GM12878 (cell line): ENCODE data around the gene SEMA7A. TPM values are rescaled to one million over a fixed set of nuclear protein-coding genes. Genes with fewer than 3 reads are reported as not detected.

ENCODE experiments used
- ATAC-seq: fragments of 200-7000 bp; cut with Tn5 transposase; 3 replicates; pipeline ENCODE4 v1.9.1; 2020; ENCODE audit warnings: mild to moderate bottlenecking, moderate library complexity
- BruUV-seq: library from RNA; stranded (reverse); fragments of 400-500 nt; replicated peaks from 2 replicates; lab custom pipeline; 2021; lab: Mats Ljungman, UMichigan
- CTCF ChIA-PET: fragments of 300-600 bp; sonication (Branson Sonifier 250); formaldehyde crosslinking; extraction: SDS; loops from one replicate; lab custom pipeline; 2021; ENCODE audit warnings: inconsistent platforms; lab: Yijun Ruan, JAX
- POLR2A ChIA-PET: fragments of 350-600 bp; formaldehyde crosslinking; extraction: SDS; loops from one replicate; lab custom pipeline; 2021; ENCODE audit warnings: inconsistent platforms; lab: Charles Lee
- RAD21 ChIA-PET: fragments of 300-600 bp; sonication (Branson Sonifier 250); formaldehyde crosslinking; loops from one replicate; lab custom pipeline; 2023; ENCODE audit warnings: antibody characterized with exemption; ENCODE audit not compliant: unreplicated experiment; lab: Charles Lee
- SMC1A ChIA-PET: fragments of 300-600 bp; sonication (Branson Sonifier 250); formaldehyde crosslinking; loops from one replicate; lab custom pipeline; 2023; ENCODE audit not compliant: unreplicated experiment, uncharacterized antibody; lab: Charles Lee
- DNase-seq: peaks from one replicate; pipeline ENCODE4 v3.0.0-alpha.2; 2011; ENCODE audit warnings: low read depth, low spot score
- FAIRE-seq: peaks from 3 replicates; lab custom pipeline; 2011; peaks lifted over from hg19 to GRCh38; lab: Jason Lieb, UNC
- H2AFZ ChIP-seq: 2 replicates; pipeline ENCODE4 v1.6.0; 2011; ENCODE audit warnings: low read depth, low read length, control low read depth; ENCODE audit not compliant: control insufficient read depth
- H3K27ac ChIP-seq: 2 replicates; pipeline ENCODE4 v1.5.1; 2011; ENCODE audit warnings: control low read depth; ENCODE audit not compliant: control insufficient read depth, insufficient read depth
- H3K27me3 ChIP-seq, 2 experiments: replicated peaks in 1 of 2; 2 replicates each; pipeline versions ENCODE4 v1.6.0 to v1.6.1; 2011; ENCODE audit warnings: low read length in 1 of 2; ENCODE audit not compliant: control insufficient read depth in 2 of 2, insufficient read depth in 2 of 2
- H3K36me3 ChIP-seq, 2 experiments: 2 replicates each; pipeline ENCODE4 v1.5.1; 2011; ENCODE audit warnings: low read length in 1 of 2; ENCODE audit not compliant: control insufficient read depth in 2 of 2, insufficient read depth in 2 of 2
- H3K4me1 ChIP-seq: 2 replicates; pipeline ENCODE4 v1.6.1; 2011; ENCODE audit warnings: mild to moderate bottlenecking, low read length, moderate library complexity, mixed read lengths; ENCODE audit not compliant: control insufficient read depth, insufficient read depth
- H3K4me2 ChIP-seq: 2 replicates; pipeline ENCODE4 v1.6.0; 2011; ENCODE audit warnings: control low read depth; ENCODE audit not compliant: control insufficient read depth, insufficient read depth
- H3K4me3 ChIP-seq: fragments of 200-600 bp; sonication (generic); 2 replicates; pipeline ENCODE4 v1.5.1; 2016
- H3K79me2 ChIP-seq: 2 replicates; pipeline ENCODE4 v1.6.0; 2011; ENCODE audit warnings: low read length; ENCODE audit not compliant: control insufficient read depth, insufficient read depth
- H3K9ac ChIP-seq: 2 replicates; pipeline ENCODE4 v1.8.0; 2011; ENCODE audit warnings: low read length, control low read depth, mixed read lengths; ENCODE audit not compliant: control insufficient read depth, insufficient read depth
- H3K9me3 ChIP-seq: replicated peaks from 3 replicates; pipeline ENCODE4 v1.5.1; 2011; ENCODE audit warnings: mild to moderate bottlenecking, low read length; ENCODE audit not compliant: control insufficient read depth, insufficient read depth
- H4K20me1 ChIP-seq: 2 replicates; pipeline ENCODE4 v1.6.0; 2011; ENCODE audit not compliant: control insufficient read depth, insufficient read depth
- ATF7 ChIP-seq: fragments of 450-650 bp; IDR thresholded peaks from 2 replicates; pipeline ENCODE4 v1.6.1; 2016; ENCODE audit warnings: low read depth, mild to moderate bottlenecking
- CBX3 ChIP-seq: fragments of 200-600 bp; sonication (generic); IDR thresholded peaks from 2 replicates; pipeline ENCODE4 v1.6.1; 2016; ENCODE audit warnings: low read depth, borderline replicate concordance
- DPF2 ChIP-seq: fragments of 450-650 bp; IDR thresholded peaks from 2 replicates; pipeline ENCODE4 v1.6.1; 2017; ENCODE audit warnings: mild to moderate bottlenecking
- IKZF1 ChIP-seq: fragments of 450-650 bp; conservative IDR thresholded peaks from 2 replicates; pipeline ENCODE4 v1.6.1; 2017; ENCODE audit warnings: antibody characterized with exemption, mild to moderate bottlenecking
- TCF3 ChIP-seq: IDR thresholded peaks from 2 replicates; pipeline ENCODE4 v1.6.1; 2012; ENCODE audit warnings: low read depth, mild to moderate bottlenecking, low read length, borderline replicate concordance; ENCODE audit not compliant: insufficient read depth
- WGBS: methylation state at CpG from one replicate; pipeline ENCODE4 v1.1.6; 2016; ENCODE audit warnings: low lambda C conversion rate; ENCODE audit not compliant: insufficient replicate concordance, insufficient coverage; ENCODE audit errors: missing lambda C conversion rate; 5-methylcytosine and 5-hydroxymethylcytosine counted together
- in situ Hi-C: fragments of 300-500 bp; cut with MboI; formaldehyde crosslinking; loops from 9 replicates; pipeline ENCODE4 v1.14.3; 2018; ENCODE audit warnings: mixed read lengths
- intact Hi-C: fragments of 100-400 bp; cut with micrococcal nuclease; formaldehyde crosslinking; loops from one replicate; pipeline ENCODE4 v1.14.2; 2022; ENCODE audit not compliant: unreplicated experiment
- polyA plus RNA-seq, 11 experiments: library from polyadenylated mRNA; depleted of rRNA in 4 of 11; unstranded in 6 of 11; stranded (reverse) in 5 of 11; fragments of >200 nt; fragmentation: Nextera tagmentation in 4 of 11; fragmentation: Illumina TruSeq in 1 of 11; extraction: Ambion mirVana in 4 of 11; extraction: Trizol in 1 of 11; gene quantifications; 1 replicate in 1 of 11; 2 replicates in 10 of 11; pipeline versions ENCODE4 v1.2.1 to v1.2.3, GENCODE V29; 2011 to 2016; ENCODE audit warnings: inconsistent platforms in 2 of 11, missing spikeins in 2 of 11, low read depth in 1 of 11
- total RNA-seq, 4 experiments: library from RNA; depleted of rRNA in 3 of 4; stranded (reverse); fragments of >200 nt in 3 of 4; fragmentation: Illumina TruSeq in 1 of 4; extraction: Trizol in 1 of 4; gene quantifications; 2 replicates each; pipeline versions ENCODE4 v1.2.1 to v1.2.3, GENCODE V29; 2013 to 2021
- TF ChIP-seq, protein P1 (sequence below): fragments of 450-650 bp; IDR thresholded peaks from 2 replicates; pipeline ENCODE4 v1.6.1; 2017; ENCODE audit warnings: mild to moderate bottlenecking, low read depth, inconsistent platforms; ENCODE audit not compliant: poor library complexity, severe bottlenecking
- TF ChIP-seq, protein P2 (sequence below): IDR thresholded peaks from 2 replicates; pipeline ENCODE4 v1.6.1; 2012; ENCODE audit warnings: mild to moderate bottlenecking, low read depth, low read length

Gene SEMA7A
- total and polyA plus RNA-seq, 10 of the 15 experiments (the other 5 are each of a cell fraction or from before 2014, with no cell fraction given) = 0.08 to 112 (median 53.5) TPM

DNA sequence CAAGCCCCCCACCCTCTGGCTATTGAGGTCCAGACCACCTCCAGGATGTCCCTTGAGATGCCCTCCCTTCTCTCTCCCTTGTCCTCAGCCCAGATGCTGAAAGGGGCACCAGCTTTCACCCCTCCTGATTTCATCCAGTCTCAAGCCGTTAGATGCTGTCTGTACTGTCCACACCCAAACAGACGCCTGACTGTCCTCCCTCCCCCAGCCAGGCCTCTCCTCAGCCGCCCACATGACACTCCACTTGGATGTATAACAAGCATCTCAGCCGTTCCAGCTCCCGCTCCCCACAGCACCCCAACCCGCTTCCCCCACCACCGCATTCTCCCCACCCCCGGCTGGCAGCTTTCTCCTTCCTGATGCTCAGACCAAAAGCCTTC lies 41.3 kb downstream of the SEMA7A start:
- SMC1A ChIA-PET = interaction anchor here (5.4 to 12.5 kb wide), 2 partner anchors 8 to 12 kb away, joined by 48 to 336 read pairs; no protein-coding TSS in a partner anchor
- intact Hi-C loops (loop anchor here (10.0 kb wide), 1 partner anchor 742 kb away; no protein-coding TSS in a partner anchor), in situ Hi-C loops (no loop called here)
- Histone ChIP-seq H3K4me1 (peaks cover 77% of the 10 kb centered on the region), H3K9ac (peak overlapping the region; percentile 30; the same call in 1 of the 2 replicates), H3K4me3 (no peak overlapping the region), H4K20me1 (no peaks in the 10 kb centered on the region), H3K27me3 (no peaks in the 10 kb centered on the region), H3K9me3 (no peaks in the 10 kb centered on the region), H3K79me2 (peaks cover 35% of the 10 kb centered on the region), H3K27ac (peak overlapping the region; percentile 100), H3K36me3 (no peaks in the 10 kb centered on the region), H2AFZ (no peak overlapping the region), H3K4me2 (peak overlapping the region; percentile 6)
- DNase-seq (no peak), FAIRE-seq (no peak), ATAC-seq (no peak)
- no TSS peak for BruUV-seq
- POLR2A ChIA-PET = interaction anchor here (1.1 to 6.2 kb wide), 5 partner anchors 8 to 222 kb away, joined by 3 to 171 read pairs (median 48); partner anchors contain the start of gene SEMA7A
- 71% methylated on average over 3 of the region's 8 CpGs for WGBS
- RAD21 ChIA-PET = interaction anchor here (4.8 to 20.3 kb wide), 3 partner anchors 8 to 36 kb away, joined by 31 to 496 read pairs (median 145); partner anchors contain the start of gene SEMA7A
- CTCF ChIA-PET = interaction anchor here (15.7 kb wide), 1 partner anchor 9 kb away, joined by 226 read pairs; no protein-coding TSS in a partner anchor
- TF ChIP-seq CBX3 = no peak

DNA sequence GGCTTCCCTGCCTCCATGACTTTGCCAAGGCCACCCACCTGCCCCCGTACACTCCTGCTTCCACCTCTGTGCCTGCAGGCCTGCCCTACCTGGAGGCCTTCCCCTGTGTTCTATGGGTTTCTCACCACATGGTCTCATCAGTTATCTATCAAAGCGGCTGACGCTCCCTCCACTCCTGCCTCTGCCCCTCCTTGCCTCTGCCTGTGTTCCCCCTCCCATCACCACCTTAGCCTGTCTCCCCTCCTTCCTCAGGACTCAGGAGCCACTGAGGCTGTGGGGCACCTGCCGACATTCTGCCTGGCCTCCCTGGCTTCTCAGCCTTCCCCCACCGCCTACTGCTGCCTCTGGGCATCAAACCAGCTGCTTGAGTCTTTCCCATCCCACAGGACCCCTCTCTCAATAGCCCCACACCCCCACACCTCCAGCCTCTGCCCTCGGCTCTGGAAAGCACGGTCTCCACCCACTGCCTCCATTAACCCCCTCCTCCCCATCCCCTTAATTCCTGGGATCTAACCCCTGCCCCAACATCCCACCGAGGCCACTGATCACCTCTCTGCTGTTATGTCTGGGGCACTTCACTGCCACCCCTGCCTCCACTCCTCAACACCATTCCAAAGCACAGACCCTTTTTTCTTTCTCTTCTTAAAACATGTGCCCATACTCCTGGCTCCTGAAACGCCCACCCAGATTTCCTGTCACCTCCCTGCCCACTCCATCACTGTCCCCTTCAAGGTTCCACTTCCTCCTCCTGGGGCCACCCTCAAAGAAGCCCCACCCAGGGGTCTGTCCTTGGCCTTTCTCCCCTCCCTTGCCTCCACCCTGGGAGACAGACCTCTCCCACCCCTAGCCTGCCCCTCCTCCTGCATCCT lies 41.9 kb downstream of the SEMA7A start:
- Histone ChIP-seq H3K4me3 (no peak overlapping the region; the same call in 1 of the 2 replicates), H3K79me2 (peaks cover 31% of the 10 kb centered on the region), H3K9ac (peak overlapping the region; percentile 30; the same call in 1 of the 2 replicates), H4K20me1 (no peaks in the 10 kb centered on the region), H3K9me3 (no peaks in the 10 kb centered on the region), H3K4me2 (peak overlapping the region; percentile 11; the same call in 1 of the 2 replicates), H3K36me3 (no peaks in the 10 kb centered on the region), H3K4me1 (peaks cover 77% of the 10 kb centered on the region), H3K27ac (peak overlapping the region; percentile 100), H3K27me3 (no peaks in the 10 kb centered on the region), H2AFZ (no peak overlapping the region)
- intact Hi-C loops (loop anchor here (10.0 kb wide), 1 partner anchor 743 kb away; no protein-coding TSS in a partner anchor), in situ Hi-C loops (no loop called here)
- SMC1A ChIA-PET = interaction anchor here (1.0 to 21.3 kb wide), 2 partner anchors 11 to 46 kb away, joined by 6 to 544 read pairs; partner anchors contain the start of gene SEMA7A
- POLR2A ChIA-PET = interaction anchor here (4.1 to 6.2 kb wide), 2 partner anchors 12 to 38 kb away, joined by 48 to 86 read pairs; partner anchors contain the start of gene SEMA7A
- FAIRE-seq (no peak), DNase-seq (no peak), ATAC-seq (no peak)
- RAD21 ChIA-PET = interaction anchor here (1.0 to 20.3 kb wide), 4 partner anchors 8 to 37 kb away, joined by 4 to 496 read pairs (median 88); partner anchors contain the start of gene SEMA7A
- BruUV-seq = no TSS peak
- whole genome bisulfite sequencing = 66% methylated on average over 9 of the region's 9 CpGs
- CTCF ChIA-PET = interaction anchor here (2.4 to 15.7 kb wide), 2 partner anchors 9 to 12 kb away, joined by 8 to 226 read pairs; no protein-coding TSS in a partner anchor
- TF ChIP-seq DPF2 = peak; percentile 35; the same call in 1 of the 2 replicates
- TF ChIP-seq, protein P1, sequence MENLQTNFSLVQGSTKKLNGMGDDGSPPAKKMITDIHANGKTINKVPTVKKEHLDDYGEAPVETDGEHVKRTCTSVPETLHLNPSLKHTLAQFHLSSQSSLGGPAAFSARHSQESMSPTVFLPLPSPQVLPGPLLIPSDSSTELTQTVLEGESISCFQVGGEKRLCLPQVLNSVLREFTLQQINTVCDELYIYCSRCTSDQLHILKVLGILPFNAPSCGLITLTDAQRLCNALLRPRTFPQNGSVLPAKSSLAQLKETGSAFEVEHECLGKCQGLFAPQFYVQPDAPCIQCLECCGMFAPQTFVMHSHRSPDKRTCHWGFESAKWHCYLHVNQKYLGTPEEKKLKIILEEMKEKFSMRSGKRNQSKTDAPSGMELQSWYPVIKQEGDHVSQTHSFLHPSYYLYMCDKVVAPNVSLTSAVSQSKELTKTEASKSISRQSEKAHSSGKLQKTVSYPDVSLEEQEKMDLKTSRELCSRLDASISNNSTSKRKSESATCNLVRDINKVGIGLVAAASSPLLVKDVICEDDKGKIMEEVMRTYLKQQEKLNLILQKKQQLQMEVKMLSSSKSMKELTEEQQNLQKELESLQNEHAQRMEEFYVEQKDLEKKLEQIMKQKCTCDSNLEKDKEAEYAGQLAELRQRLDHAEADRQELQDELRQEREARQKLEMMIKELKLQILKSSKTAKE = no peak
- peak; percentile 55 for TF ChIP-seq IKZF1
- TF ChIP-seq, protein P2, sequence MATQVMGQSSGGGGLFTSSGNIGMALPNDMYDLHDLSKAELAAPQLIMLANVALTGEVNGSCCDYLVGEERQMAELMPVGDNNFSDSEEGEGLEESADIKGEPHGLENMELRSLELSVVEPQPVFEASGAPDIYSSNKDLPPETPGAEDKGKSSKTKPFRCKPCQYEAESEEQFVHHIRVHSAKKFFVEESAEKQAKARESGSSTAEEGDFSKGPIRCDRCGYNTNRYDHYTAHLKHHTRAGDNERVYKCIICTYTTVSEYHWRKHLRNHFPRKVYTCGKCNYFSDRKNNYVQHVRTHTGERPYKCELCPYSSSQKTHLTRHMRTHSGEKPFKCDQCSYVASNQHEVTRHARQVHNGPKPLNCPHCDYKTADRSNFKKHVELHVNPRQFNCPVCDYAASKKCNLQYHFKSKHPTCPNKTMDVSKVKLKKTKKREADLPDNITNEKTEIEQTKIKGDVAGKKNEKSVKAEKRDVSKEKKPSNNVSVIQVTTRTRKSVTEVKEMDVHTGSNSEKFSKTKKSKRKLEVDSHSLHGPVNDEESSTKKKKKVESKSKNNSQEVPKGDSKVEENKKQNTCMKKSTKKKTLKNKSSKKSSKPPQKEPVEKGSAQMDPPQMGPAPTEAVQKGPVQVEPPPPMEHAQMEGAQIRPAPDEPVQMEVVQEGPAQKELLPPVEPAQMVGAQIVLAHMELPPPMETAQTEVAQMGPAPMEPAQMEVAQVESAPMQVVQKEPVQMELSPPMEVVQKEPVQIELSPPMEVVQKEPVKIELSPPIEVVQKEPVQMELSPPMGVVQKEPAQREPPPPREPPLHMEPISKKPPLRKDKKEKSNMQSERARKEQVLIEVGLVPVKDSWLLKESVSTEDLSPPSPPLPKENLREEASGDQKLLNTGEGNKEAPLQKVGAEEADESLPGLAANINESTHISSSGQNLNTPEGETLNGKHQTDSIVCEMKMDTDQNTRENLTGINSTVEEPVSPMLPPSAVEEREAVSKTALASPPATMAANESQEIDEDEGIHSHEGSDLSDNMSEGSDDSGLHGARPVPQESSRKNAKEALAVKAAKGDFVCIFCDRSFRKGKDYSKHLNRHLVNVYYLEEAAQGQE = no peak
- no peak for TF ChIP-seq TCF3
- TF ChIP-seq ATF7 = no peak
